Mucosa of descending colon (tissue), 3 donors: ENCODE results near the gene C9orf40. TPM values are rescaled to one million over a fixed set of nuclear protein-coding genes. Genes with fewer than 3 reads are reported as not detected.
A peak's percentile ranks its signal among the peaks of the same experiment; 100 is the strongest.

Experiments
- ATAC-seq: fragments of 200-7000 bp; cut with Tn5 transposase; one replicate; pipeline ENCODE4 v1.9.1; 2020; ENCODE audit warnings: mild to moderate bottlenecking, moderate library complexity
- DNase-seq, 3 donors: peaks; one replicate each; pipeline ENCODE4 v3.0.0-alpha.2; 2020
- H3K36me3 ChIP-seq: fragments of 200-600 bp; one replicate; pipeline ENCODE4 v1.8.0; 2021; ENCODE audit warnings: low read depth, mild to moderate bottlenecking
- H3K4me1 ChIP-seq: fragments of 200-600 bp; one replicate; pipeline ENCODE4 v1.8.0; 2021; ENCODE audit warnings: low read depth, mild to moderate bottlenecking
- H3K4me3 ChIP-seq: fragments of 200-600 bp; one replicate; pipeline ENCODE4 v1.8.0; 2021; ENCODE audit warnings: mild to moderate bottlenecking
- H3K9me3 ChIP-seq: fragments of 200-600 bp; one replicate; pipeline ENCODE4 v1.8.0; 2021; ENCODE audit warnings: mild to moderate bottlenecking
- CTCF ChIP-seq: fragments of 200-600 bp; IDR thresholded peaks from one replicate; pipeline ENCODE4 v1.8.0; 2022; ENCODE audit warnings: antibody characterized with exemption, mild to moderate bottlenecking
- intact Hi-C, 2 donors: fragments of 100-400 bp; cut with DNase I in 1 of 2; cut with micrococcal nuclease in 1 of 2; formaldehyde crosslinking; loops; one replicate each; pipeline versions ENCODE4 v1.11.0 to v1.11.1; 2022; cut with DNase I, micrococcal nuclease
- total RNA-seq, 3 donors: library from RNA; stranded (reverse); fragmentation: NEBNext Ultra II Directional in 2 of 3; extraction: Animal tissue kit (Norgen Biotek cat#: 25700) in 2 of 3; gene quantifications; one replicate each; pipeline versions ENCODE4 v1.2.1 to v1.2.4, GENCODE V29; 2021 to 2023
- donor health status: DM: no; HTN: no; CAD: no; lungs with moderate emphysema.
- donor health status: DM: no; HTN: no; CAD: no.
- donor health status: DM: no; HTN: yes; CAD: no.

C9orf40 gene
- total RNA-seq, 3 donors from 2014 or later, result 7.8 to 8.9 (median 7.8) TPM

DNA sequence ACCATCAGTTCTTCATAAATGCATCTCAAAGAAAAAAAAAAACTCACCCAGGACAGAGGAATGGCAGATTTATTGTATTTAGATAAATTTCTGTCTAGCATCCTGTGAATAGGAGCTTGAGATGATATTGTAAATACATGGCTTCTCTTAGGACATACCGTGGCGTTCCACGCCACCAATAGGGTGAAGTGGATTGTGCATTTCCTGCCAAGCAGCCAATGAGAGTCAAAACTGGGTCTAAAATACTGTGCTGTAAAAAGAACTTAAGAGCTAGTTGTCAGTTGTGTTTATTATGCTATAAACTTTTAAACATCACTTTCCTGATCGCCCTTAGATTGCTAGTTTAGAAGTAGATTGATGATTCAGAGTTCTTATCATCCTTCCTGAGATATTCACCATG is 44.0 kb downstream of the C9orf40 start:
- no peaks in the 10 kb centered on the region for H3K4me1 ChIP-seq
- peak in 1 of 3 donors; percentile 40 for DNase-seq
- peaks cover 3% of the 10 kb centered on the region for H3K9me3 ChIP-seq
- ATAC-seq, result peak; percentile 97
- intact Hi-C loops, result no loop called here
- H3K36me3 ChIP-seq, result no peaks in the 10 kb centered on the region
- H3K4me3 ChIP-seq, result no peak overlapping the region
- no peak for TF ChIP-seq CTCF

DNA sequence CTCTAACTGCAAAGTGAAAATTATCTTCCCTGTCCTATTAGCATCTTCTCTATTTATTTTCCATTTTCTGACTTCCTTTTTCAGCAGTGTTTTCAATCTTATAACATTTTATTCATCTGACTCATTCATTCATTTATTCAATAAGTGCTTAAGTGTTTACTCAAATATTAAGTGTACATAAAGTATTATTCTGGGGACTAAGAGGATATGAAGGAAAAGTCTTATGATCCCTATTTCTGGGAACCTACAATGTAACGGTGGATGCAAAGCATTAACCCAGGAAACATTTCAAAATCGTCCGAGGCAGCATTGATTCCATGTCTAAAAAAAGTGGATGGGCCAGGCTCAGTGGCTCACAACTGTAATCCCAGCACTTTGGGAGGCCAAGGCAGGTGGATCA is 45.6 kb downstream of the C9orf40 start:
- Histone ChIP-seq H3K4me1 (no peaks in the 10 kb centered on the region), H3K9me3 (peaks cover 3% of the 10 kb centered on the region), H3K4me3 (no peak overlapping the region), H3K36me3 (no peaks in the 10 kb centered on the region)
- intact Hi-C loops, result no loop called here
- DNase-seq, result no peak
- TF ChIP-seq CTCF, result no peak
- no peak for ATAC-seq

- DNase-seq (no peak), ATAC-seq (no peak)
- H3K36me3 ChIP-seq, result no peaks in the 10 kb centered on the region
- H3K4me3 ChIP-seq, result no peak overlapping the region
- intact Hi-C loops, result no loop called here
- TF ChIP-seq CTCF, result no peak
- no peaks in the 10 kb centered on the region for H3K9me3 ChIP-seq
- H3K4me1 ChIP-seq, result no peaks in the 10 kb centered on the region
Observed at GRCh38 chr9:74901001-74901400, 51.7 kb downstream of the C9orf40 start.

Other genes with a start within 250 kb of the C9orf40 start
- 100 to 1,000 TPM in 1 of 3 donors, 10 to 100 TPM in 2; 39.3 to 125 (median 45.9) TPM for gene TRPM6, start 65.0 kb downstream of the C9orf40 start, total RNA-seq
- gene CARNMT1, start 75.4 kb upstream of the C9orf40 start, total RNA-seq, result 10 to 100 TPM; 17.0 to 21.6 (median 18.8) TPM
- 10 to 100 TPM; 14.0 to 27.2 (median 19.0) TPM for gene NMRK1, start 135.2 kb upstream of the C9orf40 start, total RNA-seq
- gene OSTF1, start 135.6 kb upstream of the C9orf40 start, total RNA-seq, result 10 to 100 TPM; 40.6 to 71.2 (median 63.9) TPM